A549 treated with CpdA at 1 μM for 4 hours (cell line): ENCODE results near the gene KRTAP13-3. TPM values are rescaled to one million over a fixed set of nuclear protein-coding genes. Genes with fewer than 3 reads are reported as not detected.

Experiments used
- total RNA-seq: library from RNA; stranded (reverse); fragments of 200-300 nt; extraction: Qiagen RNA extraction; gene quantifications from 5 replicates; pipeline ENCODE4 v1.2.3, GENCODE V29; 2022; ENCODE audit warnings: low read depth

The KRTAP13-3 gene, protein sequence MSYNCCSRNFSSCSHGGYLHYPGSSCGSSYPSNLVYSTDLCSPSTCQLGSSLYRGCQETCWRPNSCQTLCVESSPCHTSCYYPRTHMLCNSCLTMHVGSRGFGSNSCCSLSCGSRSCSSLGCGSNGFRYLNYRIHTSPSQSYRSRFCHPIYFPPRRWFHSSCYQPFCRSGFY
- total RNA-seq: not detected in 5 replicates

DNA sequence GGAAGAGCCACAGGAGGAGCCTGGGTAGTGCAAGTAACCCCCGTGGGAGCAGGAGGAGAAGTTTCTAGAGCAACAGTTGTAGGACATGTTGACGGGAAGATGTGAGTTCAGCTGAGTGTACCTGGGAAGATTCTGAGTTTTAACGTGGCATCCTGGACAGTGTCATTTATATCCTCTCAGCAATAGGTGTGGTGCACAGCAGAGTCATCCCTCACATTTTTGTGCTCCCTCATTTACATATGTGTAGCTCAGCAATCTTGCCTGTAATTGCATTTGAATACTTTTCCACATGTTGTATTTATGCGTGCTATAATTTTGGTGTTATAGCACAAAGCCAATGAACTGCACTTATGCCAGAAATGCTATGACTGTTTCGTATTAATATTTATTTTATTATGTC is at the start of gene KRTAP13-3:
Gene KRTAP13-3, minus strand, starts transcription at position 101 of the 400 bp plus-strand sequence. Its CDS starts 14 bp downstream, at position 87.

DNA sequence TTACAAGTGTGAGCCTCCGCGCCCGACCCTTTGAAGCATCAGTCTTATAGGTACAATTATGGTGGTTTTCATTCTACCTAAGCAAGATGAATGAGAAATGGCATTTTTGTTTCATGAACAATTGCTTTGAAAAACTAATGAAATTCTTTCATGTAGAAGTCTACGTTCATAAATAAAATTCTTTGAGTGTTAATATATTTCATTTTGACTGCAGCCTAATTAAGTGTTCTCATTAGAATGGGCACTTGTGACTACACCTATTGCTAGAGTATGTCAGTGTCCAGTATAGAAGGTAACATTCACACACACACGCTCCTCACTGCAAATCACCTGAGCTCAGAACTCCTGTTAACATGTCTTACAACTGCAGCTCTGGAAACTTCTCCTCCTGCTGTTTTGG is 14.2 kb upstream of the KRTAP13-3 start, which contains the start of gene KRTAP15-1:
Gene KRTAP15-1, plus strand, starts transcription at position 301 of the 400 bp plus-strand sequence. Its CDS starts 53 bp downstream, at position 354.

DNA sequence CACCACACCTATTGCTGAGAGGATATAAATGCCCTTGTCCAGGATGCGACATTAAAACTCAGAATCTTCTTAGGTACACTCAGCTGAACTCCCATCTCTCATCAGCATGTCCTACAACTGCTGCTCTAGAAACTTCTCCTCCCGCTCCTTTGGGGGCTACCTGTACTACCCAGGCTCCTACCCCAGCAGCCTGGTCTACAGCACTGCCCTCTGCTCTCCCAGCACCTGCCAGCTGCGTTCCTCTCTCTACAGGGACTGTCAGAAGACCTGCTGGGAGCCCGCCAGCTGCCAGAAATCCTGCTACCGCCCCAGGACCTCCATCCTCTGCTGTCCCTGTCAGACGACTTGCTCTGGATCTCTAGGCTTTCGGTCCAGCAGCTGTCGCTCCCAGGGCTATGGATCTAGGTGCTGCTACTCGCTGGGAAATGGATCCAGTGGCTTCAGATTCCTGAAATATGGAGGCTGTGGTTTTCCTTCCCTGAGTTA is 4.5 kb upstream of the KRTAP13-3 start, which contains the start of gene KRTAP13-4:
Gene KRTAP13-4, plus strand, starts transcription at position 51 of the 486 bp plus-strand sequence. Its CDS starts 56 bp downstream, at position 107.

DNA sequence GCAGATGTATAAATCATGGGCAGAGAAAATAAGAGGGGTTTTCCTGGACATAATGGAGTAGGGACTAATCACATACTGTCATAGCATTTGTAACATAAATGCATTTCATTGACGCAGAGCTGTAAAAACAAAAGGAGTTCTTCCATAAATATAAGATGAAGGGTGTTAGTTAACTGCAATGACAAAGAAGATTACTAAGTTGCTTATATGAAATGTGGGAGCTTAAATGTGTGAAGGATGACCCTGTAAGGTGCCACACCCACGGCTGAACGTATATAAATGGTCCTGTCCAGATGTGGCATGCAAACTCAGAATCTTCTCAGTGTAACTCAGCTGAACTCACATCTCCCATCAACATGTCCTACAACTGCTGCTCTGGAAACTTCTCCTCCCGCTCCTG is 30.0 kb downstream of the KRTAP13-3 start, which contains the start of gene KRTAP13-1:
Gene KRTAP13-1, plus strand, starts transcription at position 301 of the 400 bp plus-strand sequence. Its CDS starts 56 bp downstream, at position 357.

Other genes with a start within 250 kb of the KRTAP13-3 start
- not detected in 5 replicates for gene CLDN8, start 209.8 kb downstream of the KRTAP13-3 start, total RNA-seq
- not detected in 5 replicates for gene KRTAP24-1, start 143.0 kb downstream of the KRTAP13-3 start, total RNA-seq
- not detected in 5 replicates for gene KRTAP25-1, start 136.4 kb downstream of the KRTAP13-3 start, total RNA-seq
- not detected in 5 replicates for gene KRTAP26-1, start 105.6 kb downstream of the KRTAP13-3 start, total RNA-seq
- gene KRTAP27-1, start 88.2 kb downstream of the KRTAP13-3 start, total RNA-seq: not detected in 5 replicates
- not detected in 5 replicates for gene KRTAP23-1, start 77.3 kb downstream of the KRTAP13-3 start, total RNA-seq
- not detected in 5 replicates for gene KRTAP13-2, start 53.7 kb downstream of the KRTAP13-3 start, total RNA-seq
- not detected in 5 replicates for gene KRTAP13-1, start 29.9 kb downstream of the KRTAP13-3 start, total RNA-seq
- not detected in 5 replicates for gene KRTAP13-4, start 4.3 kb upstream of the KRTAP13-3 start, total RNA-seq
- gene KRTAP15-1, start 14.3 kb upstream of the KRTAP13-3 start, total RNA-seq: not detected in 5 replicates
- not detected in 5 replicates for gene KRTAP19-1, start 54.4 kb upstream of the KRTAP13-3 start, total RNA-seq
- not detected in 5 replicates for gene KRTAP19-2, start 61.5 kb upstream of the KRTAP13-3 start, total RNA-seq
- not detected in 5 replicates for gene KRTAP19-3, start 66.1 kb upstream of the KRTAP13-3 start, total RNA-seq
- gene KRTAP19-4, start 71.2 kb upstream of the KRTAP13-3 start, total RNA-seq: not detected in 5 replicates
- gene KRTAP19-5, start 76.2 kb upstream of the KRTAP13-3 start, total RNA-seq: not detected in 5 replicates
- gene KRTAP19-6, start 115.9 kb upstream of the KRTAP13-3 start, total RNA-seq: not detected in 5 replicates
- not detected in 5 replicates for gene KRTAP19-7, start 135.4 kb upstream of the KRTAP13-3 start, total RNA-seq
- not detected in 5 replicates for gene KRTAP22-2, start 164.5 kb upstream of the KRTAP13-3 start, total RNA-seq
- gene KRTAP6-3, start 166.5 kb upstream of the KRTAP13-3 start, total RNA-seq: not detected in 5 replicates
- gene KRTAP6-2, start 173.0 kb upstream of the KRTAP13-3 start, total RNA-seq: not detected in 5 replicates
- not detected in 5 replicates for gene KRTAP22-1, start 175.2 kb upstream of the KRTAP13-3 start, total RNA-seq
- gene KRTAP6-1, start 188.0 kb upstream of the KRTAP13-3 start, total RNA-seq: not detected in 5 replicates
- not detected in 5 replicates for gene KRTAP20-1, start 190.5 kb upstream of the KRTAP13-3 start, total RNA-seq
- gene KRTAP20-4, start 194.7 kb upstream of the KRTAP13-3 start, total RNA-seq: not detected in 5 replicates
- gene KRTAP20-2, start 209.3 kb upstream of the KRTAP13-3 start, total RNA-seq: not detected in 5 replicates
- not detected in 5 replicates for gene KRTAP20-3, start 216.9 kb upstream of the KRTAP13-3 start, total RNA-seq